Activated CD8-positive, alpha-beta memory T cell treated with anti-CD3 and anti-CD28 coated beads for 4 hours (primary cell): ENCODE data around the gene BPI.
"Not testable (repeated sequence)": the region's sequence is repeated elsewhere in the genome, so short reads cannot be mapped to it uniquely, and the experiment has no call there.

Experiments
- DNase-seq, 2 donors: peaks; one replicate each; pipeline ENCODE4 v3.0.0-alpha.2; 2020; ENCODE audit warnings: low read depth in 2 of 2

BPI gene

DNA sequence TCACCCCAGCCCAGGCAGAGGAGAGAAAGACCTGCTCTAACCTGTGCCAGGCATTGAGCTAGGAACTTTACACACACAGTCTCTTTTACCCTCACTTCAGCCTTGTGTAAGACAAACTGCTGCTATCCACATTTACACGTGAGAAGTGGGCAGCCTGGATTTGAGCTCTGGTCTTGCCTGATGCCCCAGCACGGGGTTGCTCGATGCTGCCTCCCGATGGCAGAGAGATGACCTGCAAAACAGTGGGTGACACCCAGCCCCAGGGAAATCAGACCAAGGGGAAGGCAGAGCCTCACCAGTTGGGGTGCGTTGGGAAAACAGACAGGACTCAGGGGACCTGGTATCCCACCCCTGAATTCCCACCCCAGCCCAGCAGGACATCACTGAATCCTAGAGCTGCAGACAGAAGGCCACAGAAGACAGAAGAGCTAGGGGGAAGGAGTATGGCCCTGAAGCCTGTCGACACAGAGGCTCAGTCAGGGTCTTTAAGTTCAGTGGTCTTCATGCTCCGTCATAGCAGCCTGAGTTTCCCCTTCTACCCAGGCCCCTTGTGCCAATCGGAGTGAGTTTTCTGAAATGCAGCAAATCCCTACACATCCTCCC, 990 bp downstream of the BPI start:
- DNase-seq = no peak

DNA sequence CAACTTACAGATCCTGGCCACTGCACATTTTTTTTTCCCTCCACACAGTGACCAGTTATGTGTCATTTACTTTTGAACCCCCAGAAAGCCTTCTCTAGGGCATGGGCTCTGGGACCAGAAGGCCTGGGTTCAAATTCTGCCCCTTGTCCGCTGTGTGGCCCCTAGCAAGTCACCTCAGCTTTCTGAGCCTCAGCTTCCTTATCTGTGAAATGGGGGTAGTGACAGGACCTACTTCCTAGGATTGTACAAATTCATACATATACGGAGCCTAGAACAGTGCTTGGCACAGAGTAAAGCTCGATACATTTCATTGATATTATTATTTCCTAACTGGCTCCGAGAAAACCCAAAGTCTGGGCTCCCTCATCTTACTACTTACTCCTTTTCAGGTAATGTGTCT, 1.6 kb downstream of the BPI start:
- DNase-seq = no peak

DNA sequence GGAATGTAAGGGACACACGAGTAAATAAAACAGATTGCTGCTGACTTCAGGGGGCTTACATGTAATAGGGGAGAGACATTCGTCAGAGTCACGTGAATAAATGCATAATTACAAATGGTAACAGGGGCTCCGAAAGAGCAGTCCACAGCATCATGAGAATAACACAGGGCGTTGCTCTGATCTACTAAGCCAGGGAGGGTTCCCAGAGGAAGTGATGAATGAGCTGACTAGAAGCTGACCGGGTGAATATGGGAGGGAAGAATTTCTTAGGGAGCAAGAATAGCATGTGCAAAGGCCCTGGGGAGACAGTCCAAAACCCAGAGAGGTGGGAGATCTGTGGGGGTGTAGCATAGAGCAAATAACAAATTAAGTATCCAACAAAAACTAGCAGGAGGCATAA, 2.4 kb downstream of the BPI start:
- DNase-seq = no peak

DNA sequence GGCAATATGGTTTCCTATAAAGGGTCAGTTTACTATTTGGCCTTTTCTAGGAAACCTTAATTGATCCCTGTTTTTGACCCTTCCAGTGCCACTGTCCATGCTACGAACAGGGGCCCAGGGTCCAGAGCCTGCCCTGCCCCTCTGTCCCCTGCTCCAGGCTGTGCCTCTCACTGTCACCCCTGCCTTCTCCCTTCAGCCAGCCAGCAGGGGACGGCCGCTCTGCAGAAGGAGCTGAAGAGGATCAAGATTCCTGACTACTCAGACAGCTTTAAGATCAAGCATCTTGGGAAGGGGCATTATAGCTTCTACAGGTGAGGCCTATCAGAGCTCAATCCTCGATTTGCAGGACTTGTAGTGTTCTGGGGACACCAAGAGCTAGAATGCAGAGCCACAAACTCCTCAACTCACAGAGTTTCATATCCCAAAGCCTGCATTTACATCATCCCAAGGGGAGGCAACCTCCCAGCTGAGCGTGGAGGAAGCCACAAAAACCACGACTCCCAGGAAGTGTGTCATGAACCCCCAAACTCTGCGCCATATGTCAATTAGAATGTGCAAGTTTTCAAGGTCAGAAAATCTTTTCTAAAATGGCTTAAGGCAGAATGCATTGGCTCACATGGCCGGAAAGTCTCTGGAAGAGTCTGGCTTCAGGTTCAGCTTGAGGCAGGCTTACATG, 3.6 kb downstream of the BPI start:
- no peak for DNase-seq

DNA sequence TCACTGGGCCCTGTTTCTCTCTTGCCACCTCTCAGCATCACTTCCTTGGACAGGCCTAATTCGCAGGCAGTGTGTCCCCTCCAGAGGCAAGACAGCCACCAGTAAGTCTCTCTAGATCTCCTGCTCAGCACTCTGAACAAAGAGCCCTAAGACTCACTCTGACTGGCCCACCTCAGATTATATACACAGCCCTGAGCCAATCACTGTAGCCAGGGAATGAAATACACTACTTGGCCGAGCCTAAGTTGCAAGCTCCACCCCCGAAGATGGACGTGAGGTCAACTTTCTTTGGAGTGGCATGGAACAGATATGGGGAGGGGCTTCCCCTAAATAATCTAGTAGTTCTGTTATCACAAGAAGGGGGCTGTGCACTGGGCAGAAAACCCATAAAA, 4.1 kb downstream of the BPI start:
- no peak for DNase-seq

DNA sequence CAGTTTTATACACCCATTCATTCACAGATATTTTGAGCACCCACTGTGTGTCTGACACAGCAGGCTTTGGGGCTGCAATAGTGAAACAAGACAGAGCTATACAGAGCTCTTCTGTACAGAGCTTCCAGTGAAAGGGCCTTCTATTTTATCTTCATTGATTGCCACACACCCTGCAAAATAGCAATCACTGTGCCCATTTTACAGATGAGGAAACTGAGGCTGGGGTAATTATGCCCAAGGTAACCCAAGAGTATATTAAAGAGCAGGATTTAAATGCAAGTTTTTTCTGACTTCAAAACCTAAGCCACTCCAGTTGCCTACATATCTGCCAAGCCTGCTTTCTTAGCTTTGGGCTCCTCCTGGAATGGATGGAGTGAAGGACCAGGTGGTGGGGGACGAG, 4.5 kb downstream of the BPI start:
- no peak for DNase-seq

DNA sequence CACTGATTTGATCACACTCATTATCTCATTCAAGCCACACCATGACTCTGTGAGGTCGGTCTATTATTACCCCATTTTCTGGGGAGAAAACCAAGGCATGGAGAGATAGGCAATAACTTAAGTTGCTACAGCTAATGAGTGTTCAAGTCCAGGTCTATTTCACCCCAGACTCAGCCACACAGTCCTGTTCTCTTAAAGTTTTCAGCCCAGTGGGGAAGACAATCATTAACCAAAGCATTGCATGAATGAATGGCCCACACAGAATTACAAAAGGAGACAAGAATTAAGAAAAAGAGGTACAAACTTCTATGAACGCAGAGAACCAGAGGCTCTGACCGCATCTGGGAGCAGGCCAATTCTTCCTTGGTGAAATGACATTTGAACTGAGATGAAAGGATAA, 7.1 kb downstream of the BPI start:
- DNase-seq = no peak

DNA sequence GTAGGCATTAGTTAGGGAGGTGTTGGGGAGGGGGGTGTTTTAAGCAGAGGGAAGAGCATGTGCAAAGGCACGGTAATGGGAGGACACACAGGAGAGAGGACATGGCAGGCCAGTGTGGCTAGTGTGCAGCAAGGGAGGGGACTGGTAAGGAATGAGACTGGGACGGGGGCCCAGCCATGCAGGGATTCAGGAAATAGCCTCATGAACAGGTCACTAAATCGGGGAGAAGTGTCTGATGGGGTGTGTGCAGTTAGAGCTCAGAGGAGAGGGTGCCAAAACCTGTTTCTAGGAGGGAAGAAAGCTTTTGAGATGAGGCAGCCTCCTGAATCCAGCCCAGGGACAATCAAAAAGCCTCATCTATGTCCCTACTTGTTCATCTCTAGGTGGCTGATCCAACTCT, 7.5 kb downstream of the BPI start:
- no peak for DNase-seq

DNA sequence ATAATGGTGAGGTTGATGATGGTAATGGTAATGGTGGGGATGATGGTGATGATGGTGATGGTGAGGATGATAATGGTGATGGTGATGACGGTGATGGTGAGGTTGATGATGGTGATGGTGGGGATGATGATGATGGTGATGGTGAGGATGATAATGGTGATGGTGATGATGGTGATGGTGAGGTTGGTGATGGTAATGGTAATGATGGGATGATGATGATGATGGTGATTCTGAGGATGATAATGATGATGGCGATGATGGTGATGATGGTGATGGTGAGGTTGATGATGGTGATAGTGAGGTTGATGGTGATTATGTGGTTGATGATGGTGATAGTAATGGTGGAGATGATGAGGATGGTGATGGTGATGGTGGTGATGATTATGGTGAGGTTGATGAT, 9.7 kb downstream of the BPI start:
- no peak for DNase-seq

DNA sequence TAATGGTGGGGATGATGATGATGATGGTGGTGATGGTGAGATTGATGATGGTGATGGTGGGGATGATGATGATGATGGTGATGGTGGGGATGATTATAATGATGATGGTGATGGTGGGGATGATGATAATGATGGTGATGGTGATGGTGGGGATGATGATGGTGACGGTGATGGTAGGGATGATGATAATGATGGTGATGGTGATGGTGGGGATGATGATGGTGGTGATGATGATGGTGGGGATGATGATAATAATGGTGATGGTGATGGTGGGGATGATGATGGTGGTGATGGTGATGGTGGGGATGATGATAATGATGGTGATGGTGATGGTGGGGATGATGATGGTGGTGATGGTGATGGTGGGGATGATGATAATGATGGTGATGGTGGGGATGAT, 10.4 kb downstream of the BPI start:
- DNase-seq = not testable (repeated sequence)

DNA sequence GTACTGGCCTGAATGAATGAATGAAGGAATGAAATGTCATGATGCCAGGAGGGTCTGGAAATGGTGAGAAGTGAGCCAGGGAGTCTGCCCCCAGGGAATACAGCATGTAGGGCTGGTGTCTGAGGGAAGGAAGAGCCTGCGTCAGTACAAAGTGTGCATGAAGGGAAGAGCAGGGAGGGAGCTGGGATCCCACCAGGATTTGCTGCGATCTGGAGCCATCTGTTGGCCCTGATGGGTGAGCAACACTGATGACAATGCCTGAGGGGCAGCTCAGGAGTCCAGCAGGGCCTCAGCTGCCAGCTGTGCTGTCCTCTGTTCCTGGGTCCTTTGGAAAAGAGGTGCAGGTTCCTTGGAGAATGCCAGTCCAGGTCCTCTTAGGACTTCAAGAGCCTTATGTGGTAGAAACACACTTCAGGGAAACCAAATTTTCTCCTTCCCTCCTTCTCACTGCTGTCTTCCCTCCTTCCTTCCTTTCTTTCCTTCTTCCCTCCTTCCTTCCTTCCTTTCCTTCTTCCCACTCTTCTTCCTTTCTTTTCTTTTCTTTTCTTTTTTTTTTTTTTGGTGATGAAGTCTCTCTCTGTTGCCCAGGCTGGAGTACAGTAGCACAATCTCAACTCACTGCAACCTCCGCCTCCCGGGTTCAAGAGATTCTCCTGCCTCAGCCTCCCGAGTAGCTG, 11.5 kb downstream of the BPI start:
- no peak for DNase-seq

DNA sequence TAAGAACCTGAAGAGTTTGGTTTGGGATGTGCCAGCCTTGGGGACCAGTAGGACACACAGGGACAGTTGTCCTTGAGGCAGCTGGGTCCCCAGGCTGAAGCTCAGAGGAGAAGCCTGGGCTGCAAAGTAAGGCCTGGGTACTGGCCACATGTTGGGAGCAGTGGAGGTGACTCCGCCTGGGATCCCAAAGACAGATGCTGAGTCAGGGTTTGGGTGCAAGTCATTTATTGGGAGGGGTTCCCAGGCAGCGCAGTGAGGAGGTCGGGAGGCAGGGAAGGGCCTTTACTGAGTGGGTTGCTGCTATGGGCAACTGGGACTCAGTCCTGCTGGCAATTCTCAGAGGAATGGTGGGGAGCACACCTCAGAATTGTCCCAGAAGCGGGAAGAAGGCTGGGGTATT, 12.4 kb downstream of the BPI start:
- no peak for DNase-seq

DNA sequence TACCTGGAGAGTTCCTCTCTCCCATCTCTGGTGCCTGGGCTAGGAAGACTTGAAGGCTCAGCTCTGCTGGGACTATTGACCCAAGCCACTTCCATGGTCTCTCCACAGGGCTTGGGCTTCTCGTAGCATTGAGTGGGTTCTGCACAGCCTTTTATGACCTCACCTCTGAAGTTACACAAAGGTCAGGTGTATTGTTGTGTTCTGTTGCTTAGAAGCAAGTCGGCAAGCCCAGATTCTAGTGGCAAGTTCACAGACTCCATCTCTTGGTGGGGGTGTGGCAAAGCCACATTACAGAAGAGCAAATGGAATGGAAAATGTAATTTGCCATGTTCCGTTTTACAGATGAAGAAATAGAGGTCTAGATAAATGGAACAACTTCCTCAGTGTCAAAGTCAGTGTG, 13.5 kb downstream of the BPI start:
- no peak for DNase-seq

DNA sequence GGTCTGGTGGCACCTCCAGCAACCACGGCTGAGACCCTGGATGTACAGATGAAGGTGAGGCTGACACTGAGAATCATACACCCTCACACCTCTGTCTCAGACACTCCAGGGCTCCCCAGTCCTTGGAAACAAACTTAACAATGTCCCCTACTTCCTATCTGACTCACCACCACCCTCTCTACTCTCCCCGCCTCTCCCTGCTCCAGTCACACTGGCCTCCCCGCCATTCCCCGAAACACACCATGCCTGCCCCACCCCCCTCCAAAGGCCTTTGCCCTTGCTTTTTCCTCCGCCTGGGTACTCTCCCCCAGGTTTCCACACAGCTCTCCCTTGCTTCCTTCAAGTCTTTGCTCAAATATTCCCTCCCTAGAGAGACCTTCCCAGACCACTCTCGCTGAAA, 16.3 kb downstream of the BPI start:
- DNase-seq = no peak

DNA sequence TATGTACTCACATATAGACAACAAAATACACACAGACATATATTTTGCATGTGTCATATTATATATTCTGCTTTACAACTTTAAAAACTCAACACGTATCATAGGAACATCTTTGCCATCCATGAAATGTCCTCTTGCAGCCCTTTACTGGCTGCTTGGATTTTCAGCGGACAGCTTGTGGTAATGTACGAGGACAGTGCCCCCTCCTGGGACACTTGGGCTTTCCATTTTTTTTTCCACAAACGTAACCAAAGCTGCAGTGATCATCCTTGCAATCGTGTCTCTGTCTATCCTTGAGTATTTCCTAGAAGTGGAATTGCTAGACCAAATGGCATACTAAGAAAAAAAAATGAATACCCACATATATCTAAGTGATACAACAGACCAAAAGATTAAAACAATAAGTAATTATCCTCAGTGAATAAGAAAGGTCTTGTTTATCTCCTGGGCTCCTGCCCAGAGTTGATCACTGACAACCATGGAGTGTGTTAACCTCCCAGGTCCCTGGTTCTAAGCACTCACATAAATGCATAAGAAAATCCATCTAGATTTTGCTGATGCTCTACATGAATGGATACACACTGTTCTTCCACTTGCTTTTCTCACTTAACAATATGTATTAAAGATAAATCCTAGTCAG, 18.1 kb downstream of the BPI start:
- DNase-seq = no peak

DNA sequence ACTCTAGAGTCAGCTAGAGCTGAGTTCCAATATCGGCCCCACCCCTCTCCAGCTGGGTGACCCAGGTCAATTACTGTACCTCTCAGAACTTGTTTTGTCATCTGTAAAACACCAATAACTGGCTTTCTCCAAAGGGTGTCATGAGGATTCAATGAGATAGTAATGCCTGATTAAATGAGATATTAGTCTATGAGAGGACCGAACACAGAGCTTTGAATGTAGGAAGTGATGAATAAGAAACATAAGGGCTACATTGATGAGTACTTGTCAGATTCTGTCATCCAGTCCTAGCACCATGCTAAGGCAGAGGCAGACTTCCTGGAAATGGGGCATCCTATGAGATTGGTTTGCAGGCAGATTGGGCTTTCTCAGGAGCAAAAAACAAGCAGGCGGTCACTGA, 20.2 kb downstream of the BPI start:
- no peak for DNase-seq

DNA sequence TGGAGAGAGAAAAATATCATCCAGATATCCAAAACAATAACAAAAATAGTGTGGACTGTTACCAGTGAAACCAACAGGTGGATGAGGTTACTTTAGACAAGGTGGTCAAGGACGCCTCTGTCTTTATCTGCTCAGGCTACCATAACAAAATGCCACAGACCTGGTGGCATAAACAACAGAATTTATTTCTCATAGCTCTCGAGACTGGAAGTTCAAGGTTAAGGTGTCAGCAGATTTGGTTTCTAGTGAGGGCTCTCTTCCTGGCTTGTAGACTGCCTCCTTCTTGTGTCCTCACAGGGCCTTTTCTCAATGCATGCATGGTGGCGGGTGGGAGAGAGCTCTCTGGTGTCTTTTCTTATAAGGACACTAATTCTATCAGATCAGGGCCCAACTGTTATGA, 21.2 kb downstream of the BPI start:
- DNase-seq = no peak

DNA sequence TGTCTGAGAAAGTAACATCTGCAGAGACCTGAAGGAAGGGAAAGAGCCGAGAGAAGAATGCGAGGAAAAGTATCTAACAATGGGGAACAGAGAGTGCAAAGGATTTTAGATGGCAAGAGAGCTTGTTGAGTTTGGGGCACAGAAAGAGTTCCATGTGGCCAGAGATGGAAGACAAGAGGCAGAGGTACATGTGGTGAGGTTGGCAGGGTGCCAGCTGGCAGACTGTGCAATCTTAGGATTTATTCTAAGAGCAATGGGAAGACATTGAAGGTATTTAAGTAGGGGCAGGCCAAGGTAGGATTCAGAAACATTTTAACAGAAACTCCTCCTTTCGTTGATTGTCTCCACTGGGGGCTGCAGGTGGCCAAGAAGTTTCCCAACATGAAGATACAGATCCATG, 21.9 kb downstream of the BPI start:
- no peak for DNase-seq

DNA sequence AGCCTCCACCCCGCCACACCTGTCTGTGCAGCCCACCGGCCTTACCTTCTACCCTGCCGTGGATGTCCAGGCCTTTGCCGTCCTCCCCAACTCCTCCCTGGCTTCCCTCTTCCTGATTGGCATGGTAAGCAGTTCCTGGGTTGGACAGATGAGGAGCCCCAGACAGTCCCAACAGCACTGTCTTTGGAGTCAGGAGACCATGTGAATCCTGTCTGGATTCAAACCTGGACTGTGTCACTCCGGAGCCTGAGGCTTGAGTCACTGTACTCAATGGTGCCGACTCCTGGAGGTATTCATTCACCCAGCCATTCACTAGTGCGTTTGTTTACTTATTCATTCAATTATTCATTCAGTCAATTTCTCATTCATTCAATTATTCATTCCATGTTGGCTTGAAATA, 22.4 kb downstream of the BPI start:
- DNase-seq = no peak

DNA sequence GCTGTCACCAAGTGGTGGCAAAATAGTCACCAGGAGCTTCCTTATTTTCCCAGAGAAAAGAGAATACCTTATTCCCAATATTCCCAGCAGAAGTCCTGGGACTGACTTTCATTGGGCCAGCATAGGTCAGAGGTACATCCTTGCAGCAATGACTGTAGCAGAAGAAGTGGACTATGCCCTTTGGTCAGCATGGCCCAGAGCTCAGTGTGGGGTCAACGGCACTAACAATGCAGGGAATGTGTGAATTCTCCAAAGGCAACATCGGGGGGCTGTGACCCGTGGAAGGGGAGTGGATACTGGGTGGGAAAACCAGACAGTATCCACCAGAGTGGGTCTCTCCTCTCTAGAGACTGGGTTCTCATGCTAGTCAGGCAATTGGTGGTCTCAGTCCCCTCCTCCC, 26.7 kb downstream of the BPI start:
- DNase-seq = no peak

DNA sequence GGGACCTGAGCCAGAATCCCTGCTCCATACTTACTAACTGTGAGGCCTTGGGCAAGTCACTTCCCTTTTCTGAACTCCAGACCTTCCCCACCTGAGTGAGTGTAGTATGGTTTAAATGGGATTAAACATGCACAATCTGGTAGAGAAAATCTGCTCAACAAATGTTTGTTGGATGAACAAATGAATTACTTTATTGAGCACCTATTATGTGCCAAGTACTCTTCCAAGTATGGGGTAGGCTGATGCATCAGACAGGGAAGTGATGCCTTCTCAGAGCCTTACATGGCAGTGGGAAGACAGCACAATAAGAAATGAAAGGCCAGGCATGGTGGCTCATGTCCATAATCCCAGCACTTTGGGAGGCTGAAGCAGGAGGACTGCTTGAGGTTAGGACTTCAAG, 27.3 kb downstream of the BPI start:
- DNase-seq = no peak

DNA sequence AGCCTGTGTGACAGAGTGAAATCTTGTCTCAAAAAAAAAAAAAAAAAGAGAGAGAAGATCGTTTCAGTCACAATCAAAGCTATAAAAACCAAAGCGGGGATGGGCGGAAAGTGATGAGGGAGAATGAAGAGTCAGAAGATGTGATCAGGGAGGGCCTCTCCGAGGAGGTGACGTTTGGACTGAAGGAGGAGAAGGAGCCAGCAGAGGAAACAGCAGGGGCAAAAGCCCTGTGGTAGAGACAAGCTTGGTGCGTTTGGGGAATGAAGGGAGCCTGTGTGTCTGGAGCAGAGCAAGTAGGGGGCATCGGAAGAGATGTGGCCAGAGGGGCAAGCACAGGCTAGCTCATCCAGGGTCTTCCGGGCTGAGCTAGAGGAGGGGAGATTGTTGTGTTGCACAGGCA, 27.9 kb downstream of the BPI start:
- no peak for DNase-seq

DNA sequence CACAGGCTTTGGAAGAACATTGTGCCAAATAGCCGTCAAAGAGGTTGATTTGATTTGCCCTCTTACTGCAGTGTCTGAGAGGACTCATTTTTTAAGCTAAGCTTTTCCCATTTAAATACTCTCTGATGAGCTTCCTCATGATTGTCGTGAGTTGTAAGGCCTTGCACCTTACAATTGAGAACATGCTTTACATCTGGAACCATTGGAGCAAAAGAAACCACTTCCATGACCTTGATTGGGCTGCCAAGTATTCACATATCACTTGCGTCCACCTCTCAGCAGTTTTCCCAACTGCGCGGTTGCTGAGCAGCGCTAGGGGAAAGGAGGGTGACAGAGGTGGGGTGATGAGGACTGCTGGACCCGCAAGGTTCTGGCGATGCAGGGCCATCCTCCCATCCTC, 30.1 kb downstream of the BPI start:
- no peak for DNase-seq
